ENCODE results near the gene IPPK. TPM values are rescaled to one million over a fixed set of nuclear protein-coding genes. Genes with fewer than 3 reads are reported as not detected.

IPPK gene, protein sequence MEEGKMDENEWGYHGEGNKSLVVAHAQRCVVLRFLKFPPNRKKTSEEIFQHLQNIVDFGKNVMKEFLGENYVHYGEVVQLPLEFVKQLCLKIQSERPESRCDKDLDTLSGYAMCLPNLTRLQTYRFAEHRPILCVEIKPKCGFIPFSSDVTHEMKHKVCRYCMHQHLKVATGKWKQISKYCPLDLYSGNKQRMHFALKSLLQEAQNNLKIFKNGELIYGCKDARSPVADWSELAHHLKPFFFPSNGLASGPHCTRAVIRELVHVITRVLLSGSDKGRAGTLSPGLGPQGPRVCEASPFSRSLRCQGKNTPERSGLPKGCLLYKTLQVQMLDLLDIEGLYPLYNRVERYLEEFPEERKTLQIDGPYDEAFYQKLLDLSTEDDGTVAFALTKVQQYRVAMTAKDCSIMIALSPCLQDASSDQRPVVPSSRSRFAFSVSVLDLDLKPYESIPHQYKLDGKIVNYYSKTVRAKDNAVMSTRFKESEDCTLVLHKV
- total RNA-seq (2014; rRNA removed; shearing (Covaris generic); ENCODE audit: low replicate concordance) = 7.9 and 10.9 TPM in 2 replicates

- DNase-seq (ENCODE audit: low read depth) = peak; percentile 96
- in situ Hi-C loops (cut with HindIII; ENCODE audit: low pct_unique_long_range_greater_than_20kb, low sequenced_read_pairs) = no loop called here
These were observed at the start of gene IPPK for GRCh38 chr9:92669890-92670708. Gene IPPK, minus strand, starts transcription at chr9:92670131. Its CDS starts 143 bp downstream, at chr9:92669988.

DNA sequence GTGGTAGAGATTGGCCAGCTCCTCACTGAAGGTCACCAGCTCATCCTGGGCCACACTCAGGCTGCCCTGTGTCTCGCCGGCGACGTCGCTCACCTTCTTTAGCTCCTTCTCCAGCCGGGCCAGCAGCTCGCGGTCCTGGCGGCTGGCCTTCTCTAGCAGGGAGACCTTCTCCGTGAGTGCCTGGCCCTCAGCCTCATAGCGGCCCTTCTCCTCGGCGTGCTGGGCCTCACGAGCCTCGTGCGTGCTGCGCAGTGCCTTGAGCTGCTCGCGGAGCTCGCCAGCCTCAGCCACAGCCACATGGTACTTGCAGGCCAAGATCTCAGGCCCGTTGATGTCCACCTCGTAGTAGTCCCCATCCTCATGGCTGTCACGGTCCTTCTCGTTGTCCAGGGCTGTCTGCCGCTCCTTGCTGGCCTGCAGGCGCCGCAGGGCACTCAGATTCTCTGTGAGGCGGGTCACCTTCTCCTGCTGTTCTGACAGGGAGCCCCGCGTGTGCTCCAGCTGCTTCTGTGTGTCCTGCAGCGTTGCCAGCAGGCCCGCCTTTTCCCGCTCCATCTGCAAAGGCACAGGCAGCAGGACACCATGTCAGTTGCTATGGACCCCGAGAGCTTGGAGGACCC, 49.2 kb upstream of the IPPK start:
- DNase-seq (ENCODE audit: low read depth) = no peak
- in situ Hi-C loops (cut with HindIII; ENCODE audit: low pct_unique_long_range_greater_than_20kb, low sequenced_read_pairs) = no loop called here

DNA sequence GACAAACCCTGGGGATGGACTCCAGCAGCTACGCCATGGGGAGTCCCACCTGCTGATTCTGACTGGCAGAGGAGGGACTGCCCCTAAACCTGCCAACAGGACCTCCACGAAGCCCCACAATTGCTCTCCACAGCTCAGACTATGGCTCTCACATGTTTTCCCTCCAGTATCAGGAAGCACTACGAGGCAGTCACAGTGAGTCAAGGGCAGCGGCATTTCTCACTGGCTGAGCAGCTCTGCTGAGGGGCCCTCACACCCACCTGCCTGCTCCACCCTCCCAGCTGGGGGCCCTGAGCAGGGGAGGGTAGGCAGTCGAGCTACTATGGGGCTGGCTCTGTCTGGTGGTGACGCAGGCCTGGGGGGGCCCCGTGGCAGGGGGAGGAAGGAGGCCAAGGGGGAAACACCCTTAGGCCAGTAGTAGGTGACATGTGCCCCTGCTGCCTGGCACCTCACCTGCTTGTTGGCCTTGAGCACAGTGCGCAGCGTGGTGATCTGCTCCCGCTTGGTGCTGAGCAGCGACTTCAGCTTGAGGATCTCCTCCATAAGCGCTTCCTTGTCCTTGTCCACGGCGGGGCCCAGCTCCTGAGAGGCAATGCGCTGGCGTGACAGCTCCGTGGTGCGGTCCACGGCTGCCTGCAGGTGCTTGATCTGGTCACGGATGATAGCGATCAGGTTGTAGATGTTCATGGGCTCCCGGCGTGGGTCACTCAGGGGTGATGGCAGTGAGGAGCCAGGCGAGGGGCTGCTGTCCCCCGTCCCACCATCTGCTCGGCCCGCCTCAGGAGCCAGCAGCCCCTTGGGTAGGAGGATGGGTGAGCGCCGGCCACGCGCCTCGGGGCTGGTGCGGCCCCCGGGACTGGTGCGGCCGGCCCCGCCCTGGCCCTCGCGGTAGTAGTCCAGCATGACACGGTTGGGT, 48.4 kb upstream of the IPPK start:
- no peak for DNase-seq (ENCODE audit: low read depth)
- in situ Hi-C loops (cut with HindIII; ENCODE audit: low pct_unique_long_range_greater_than_20kb, low sequenced_read_pairs) = no loop called here

- DNase-seq (ENCODE audit: low read depth) = no peak
- in situ Hi-C loops (cut with HindIII; ENCODE audit: low pct_unique_long_range_greater_than_20kb, low sequenced_read_pairs) = no loop called here
These were observed 47.5 kb upstream of the IPPK start for GRCh38 chr9:92717201-92718085.

DNA sequence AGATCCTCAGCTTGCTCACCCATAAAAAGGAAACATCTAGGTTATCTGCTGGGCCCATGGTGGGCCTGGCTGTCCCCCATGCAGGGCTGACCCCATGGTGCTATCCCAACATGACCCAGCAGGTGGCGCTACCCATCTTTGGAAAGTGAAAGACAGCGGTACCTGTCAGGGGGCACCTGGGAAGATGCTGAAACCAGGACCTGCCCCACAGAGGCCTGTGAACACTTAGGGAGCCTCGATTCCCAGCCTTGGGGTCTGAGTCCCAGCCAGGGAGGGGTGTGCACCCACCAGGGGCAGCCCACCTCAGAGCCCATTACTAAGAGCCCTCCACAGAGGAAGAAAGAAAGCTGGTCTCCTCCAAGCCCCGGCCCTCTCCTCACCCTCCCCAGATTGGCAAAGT, 46.6 kb upstream of the IPPK start:
- peak; percentile 24 for DNase-seq (ENCODE audit: low read depth)
- in situ Hi-C loops (cut with HindIII; ENCODE audit: low pct_unique_long_range_greater_than_20kb, low sequenced_read_pairs) = no loop called here

GRCh38 chr9:92715488-92716231, 45.7 kb upstream of the IPPK start:
- in situ Hi-C loops (cut with HindIII; ENCODE audit: low pct_unique_long_range_greater_than_20kb, low sequenced_read_pairs) = no loop called here
- DNase-seq (ENCODE audit: low read depth) = no peak

- no peak for DNase-seq (ENCODE audit: low read depth)
- in situ Hi-C loops (cut with HindIII; ENCODE audit: low pct_unique_long_range_greater_than_20kb, low sequenced_read_pairs) = no loop called here
These were observed 45.0 kb upstream of the IPPK start for GRCh38 chr9:92714787-92715487.

DNA sequence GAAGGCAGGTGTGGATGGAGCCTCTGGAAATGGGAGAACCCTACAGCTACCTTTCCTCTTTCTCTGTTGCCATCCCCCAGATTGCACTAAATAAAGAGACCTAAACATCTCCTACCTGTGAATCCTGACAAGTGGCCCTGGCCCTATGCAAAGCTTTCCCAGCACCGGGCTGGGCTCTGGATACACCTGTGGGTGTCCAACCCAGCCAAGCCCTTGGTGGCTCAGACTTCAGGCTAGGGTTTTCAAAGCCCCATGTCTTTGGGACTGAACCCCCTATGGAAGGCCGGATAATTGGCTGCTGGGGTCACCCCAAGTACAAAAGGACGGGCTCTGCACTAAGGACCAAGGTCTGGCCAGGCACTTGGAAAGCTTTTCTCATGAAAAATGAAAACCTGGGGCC, 44.1 kb upstream of the IPPK start:
- in situ Hi-C loops (cut with HindIII; ENCODE audit: low pct_unique_long_range_greater_than_20kb, low sequenced_read_pairs) = no loop called here
- DNase-seq (ENCODE audit: low read depth) = no peak

- DNase-seq (ENCODE audit: low read depth) = no peak
- in situ Hi-C loops (cut with HindIII; ENCODE audit: low pct_unique_long_range_greater_than_20kb, low sequenced_read_pairs) = no loop called here
These were observed 43.6 kb upstream of the IPPK start for GRCh38 chr9:92713528-92713927.

DNA sequence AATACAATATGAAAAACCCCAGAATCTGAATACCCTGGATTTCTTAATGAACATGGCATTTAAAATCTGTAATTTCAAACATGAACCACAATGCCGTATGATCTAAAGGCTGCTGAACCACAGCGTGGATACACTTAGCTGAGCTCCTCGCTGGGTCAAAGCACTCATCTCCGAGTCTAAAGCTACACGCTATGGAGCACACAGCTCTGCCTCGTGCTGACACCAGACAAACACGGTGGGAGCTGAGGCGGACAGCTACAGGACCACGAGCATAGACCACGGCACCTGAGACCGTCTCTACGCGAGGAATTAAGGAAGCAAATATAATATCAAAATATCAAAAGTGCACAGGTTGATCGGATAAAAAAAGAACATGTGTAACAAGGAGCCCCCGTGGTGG, 42.8 kb upstream of the IPPK start:
- no peak for DNase-seq (ENCODE audit: low read depth)
- in situ Hi-C loops (cut with HindIII; ENCODE audit: low pct_unique_long_range_greater_than_20kb, low sequenced_read_pairs) = no loop called here

DNA sequence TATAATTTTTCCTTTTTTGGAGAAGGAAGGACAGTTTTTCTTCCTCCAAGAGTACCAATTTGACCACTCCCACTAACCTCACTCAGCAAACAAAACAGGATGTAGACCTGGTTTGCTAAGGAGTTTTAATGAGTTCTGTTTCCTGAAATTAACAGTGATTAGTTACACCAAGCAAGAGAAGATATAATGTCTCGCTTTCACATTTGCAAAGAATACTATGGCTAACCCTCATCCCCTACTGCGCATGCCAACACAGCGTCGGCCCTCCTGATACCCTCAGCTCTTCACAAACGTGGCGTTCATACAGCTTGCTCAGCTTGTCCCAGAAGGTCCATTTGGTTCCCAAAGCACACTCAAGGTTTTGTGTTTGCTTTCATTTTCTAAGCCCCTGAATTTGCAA, 41.9 kb upstream of the IPPK start:
- in situ Hi-C loops (cut with HindIII; ENCODE audit: low pct_unique_long_range_greater_than_20kb, low sequenced_read_pairs) = no loop called here
- DNase-seq (ENCODE audit: low read depth) = no peak

DNA sequence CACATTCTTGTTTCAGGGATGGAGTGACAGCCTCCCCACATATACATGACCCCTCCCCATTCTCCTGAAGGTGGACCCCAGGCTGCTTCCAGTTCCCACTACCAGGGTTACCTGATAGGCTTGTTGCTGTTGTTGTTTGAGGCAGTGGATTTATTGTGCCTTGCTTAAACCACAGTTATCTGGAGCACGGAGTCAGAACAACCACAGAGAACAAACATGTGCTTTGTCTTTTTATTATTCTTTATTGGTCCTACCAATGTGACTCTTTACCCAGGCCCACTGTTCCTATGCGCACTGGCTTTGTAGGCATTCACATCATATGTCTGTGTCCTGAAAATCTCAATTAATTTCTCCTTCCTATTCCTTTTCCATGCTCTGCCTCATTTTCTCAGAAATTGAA, 41.2 kb upstream of the IPPK start:
- DNase-seq (ENCODE audit: low read depth) = no peak
- in situ Hi-C loops (cut with HindIII; ENCODE audit: low pct_unique_long_range_greater_than_20kb, low sequenced_read_pairs) = no loop called here

DNA sequence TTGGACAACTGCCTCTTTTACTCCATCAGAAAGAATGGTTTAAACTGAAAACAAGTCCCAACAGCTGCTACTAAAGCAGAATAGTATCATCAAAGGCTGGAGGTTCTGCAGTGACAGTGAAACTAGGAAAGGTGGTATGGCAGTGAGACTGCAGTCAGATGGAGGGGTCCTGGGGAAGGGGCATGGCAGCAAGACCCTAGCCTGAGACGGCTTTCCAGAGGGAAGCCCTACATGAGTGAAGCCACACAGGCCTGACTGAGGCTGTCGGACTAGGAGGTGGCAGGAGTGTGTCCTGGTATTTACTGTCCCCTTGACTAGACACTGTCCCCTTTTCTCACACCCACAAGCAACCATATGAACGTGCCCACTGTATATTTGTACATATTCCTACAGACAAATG, 40.4 kb upstream of the IPPK start:
- in situ Hi-C loops (cut with HindIII; ENCODE audit: low pct_unique_long_range_greater_than_20kb, low sequenced_read_pairs) = no loop called here
- DNase-seq (ENCODE audit: low read depth) = no peak

DNA sequence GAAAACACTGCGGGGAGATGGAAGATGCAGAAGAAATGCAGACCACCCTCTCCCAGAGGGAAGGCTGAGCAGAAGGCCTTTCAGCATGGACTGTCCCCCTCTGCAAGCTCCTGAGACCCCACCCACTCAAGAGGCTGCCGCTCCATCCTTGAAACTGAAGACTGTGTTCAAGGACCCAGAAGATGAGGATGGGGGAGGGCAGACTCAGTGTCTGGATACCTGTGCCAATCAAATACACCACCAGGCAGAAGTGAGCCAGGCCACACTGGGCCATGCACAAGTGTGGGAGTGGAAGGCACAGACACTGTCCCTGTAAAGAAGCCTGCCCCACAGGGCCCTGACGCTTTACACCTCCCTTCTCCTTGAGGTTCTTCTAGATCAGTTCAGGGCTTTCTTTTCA, 40.0 kb upstream of the IPPK start:
- in situ Hi-C loops (cut with HindIII; ENCODE audit: low pct_unique_long_range_greater_than_20kb, low sequenced_read_pairs) = no loop called here
- DNase-seq (ENCODE audit: low read depth) = no peak

DNA sequence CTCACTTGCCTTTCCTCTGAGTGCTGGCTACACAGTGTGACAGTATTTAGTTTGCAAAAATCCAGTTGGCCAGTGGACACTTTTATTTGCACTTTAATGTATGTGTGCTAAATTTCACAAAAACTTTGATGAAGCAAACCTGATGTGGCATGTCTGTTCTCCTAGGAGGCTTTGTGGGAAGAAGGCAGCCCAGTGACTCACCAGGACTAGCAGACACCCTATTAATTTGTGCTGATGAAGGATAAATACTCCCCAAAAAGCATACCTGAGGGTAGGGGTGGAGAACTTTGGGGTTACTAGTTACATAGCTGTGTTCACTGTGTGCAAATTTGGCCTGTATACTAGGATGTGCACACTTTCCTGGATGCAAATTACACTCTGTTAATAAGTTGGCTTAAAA, 39.3 kb upstream of the IPPK start:
- in situ Hi-C loops (cut with HindIII; ENCODE audit: low pct_unique_long_range_greater_than_20kb, low sequenced_read_pairs) = no loop called here
- DNase-seq (ENCODE audit: low read depth) = no peak

GRCh38 chr9:92707530-92707929, 37.6 kb upstream of the IPPK start:
- in situ Hi-C loops (cut with HindIII; ENCODE audit: low pct_unique_long_range_greater_than_20kb, low sequenced_read_pairs) = no loop called here
- no peak for DNase-seq (ENCODE audit: low read depth)
